NCI-H2107 treated with DMSO at 0.1 percent for 48 hours (cell line): ENCODE measurements around the gene RPS5.
"Not testable (repeated sequence)": the region's sequence is repeated elsewhere in the genome, so short reads cannot be mapped to it uniquely, and the experiment has no call there.

Experiments used
- DNase-seq: peaks from one replicate; lab custom pipeline; 2025; ENCODE audit not compliant: unreplicated experiment; lab: John Stamatoyannopoulos, UW

RPS5 gene

DNA sequence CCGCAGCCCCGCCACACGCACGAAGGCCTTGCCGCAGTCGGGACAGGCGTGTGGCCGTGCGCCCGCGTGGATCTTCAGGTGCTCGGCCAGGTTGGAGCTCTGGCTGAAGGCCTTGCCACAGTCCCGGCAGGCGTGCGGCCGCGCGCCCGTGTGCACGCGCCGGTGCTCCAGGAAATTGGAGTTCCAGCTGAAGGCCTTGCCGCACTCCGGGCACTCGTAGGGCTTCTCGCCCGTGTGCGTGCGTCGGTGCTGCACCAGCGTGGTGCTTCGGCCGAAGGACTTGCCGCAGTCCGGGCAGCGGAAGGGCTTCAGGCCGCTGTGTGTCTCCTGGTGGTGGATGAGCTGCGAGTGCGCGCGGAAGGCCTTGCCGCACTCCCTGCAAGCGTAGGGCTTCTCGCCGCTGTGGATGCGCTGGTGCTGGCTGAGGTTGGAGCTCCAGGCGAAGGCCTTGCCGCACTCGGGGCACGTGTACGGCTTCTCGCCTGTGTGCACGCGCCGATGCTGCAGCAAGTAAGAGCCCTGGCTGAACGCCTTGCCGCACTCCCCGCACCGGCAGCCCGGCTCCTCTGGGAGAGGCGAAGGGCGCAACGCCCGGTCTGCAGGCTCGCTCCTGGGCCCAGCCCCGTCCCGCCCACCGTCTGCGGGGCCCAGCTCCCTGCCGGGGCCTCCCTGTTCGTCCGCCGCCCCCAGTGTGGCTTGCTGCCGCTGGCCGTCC, 30.1 kb upstream of the RPS5 start:
- DNase-seq: no peak

DNA sequence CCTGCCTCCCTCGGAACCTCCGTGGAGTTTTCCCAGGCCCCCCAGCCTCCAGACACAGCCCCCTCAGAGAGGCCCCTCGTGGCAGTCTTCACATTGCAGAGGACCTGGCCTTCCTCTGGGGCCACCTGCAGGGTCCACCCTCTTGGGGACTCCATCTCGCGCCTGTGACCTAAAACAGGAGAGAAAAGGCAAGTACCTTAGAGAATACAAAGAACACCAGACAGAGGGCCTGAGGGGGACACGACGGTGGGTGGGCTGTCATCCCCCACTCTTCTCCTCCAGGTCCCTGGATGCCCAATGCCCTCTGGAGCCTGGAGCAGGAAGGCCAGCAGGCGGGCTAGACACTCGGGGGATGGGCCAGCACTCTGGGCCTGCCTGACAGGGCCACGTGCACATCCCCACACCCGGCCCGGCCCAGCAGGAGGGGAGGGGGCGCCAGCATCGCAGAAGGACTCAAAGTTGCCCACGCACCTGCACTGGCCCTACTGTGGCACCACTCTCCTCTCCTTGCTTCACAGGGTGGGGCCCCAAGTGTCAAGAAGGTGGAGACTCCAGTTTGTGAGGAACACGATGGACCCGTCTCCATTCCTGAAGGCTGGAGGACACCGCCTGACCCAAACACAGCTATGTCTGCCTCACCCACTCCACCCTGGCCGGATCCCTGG, 29.5 kb upstream of the RPS5 start:
- DNase-seq: no peak

DNA sequence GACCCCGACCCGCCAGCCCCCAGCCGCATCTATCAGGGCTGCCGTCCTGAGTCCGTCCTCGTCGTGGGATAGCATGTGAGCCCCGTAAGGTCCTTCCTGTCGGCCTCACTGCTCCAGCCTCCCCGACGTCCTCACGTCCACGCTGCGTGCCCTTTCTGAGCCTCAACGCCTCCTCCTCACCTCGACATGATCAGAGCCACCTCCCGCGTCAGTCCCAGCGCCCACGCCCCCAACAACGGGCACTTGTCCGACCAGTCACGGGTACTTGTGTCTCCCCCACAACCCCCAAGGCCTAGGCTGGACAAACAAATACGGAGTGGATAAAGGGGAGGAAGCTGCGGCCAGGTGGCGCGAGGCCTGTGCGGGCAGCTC, 25.2 kb upstream of the RPS5 start:
- DNase-seq: no peak

DNA sequence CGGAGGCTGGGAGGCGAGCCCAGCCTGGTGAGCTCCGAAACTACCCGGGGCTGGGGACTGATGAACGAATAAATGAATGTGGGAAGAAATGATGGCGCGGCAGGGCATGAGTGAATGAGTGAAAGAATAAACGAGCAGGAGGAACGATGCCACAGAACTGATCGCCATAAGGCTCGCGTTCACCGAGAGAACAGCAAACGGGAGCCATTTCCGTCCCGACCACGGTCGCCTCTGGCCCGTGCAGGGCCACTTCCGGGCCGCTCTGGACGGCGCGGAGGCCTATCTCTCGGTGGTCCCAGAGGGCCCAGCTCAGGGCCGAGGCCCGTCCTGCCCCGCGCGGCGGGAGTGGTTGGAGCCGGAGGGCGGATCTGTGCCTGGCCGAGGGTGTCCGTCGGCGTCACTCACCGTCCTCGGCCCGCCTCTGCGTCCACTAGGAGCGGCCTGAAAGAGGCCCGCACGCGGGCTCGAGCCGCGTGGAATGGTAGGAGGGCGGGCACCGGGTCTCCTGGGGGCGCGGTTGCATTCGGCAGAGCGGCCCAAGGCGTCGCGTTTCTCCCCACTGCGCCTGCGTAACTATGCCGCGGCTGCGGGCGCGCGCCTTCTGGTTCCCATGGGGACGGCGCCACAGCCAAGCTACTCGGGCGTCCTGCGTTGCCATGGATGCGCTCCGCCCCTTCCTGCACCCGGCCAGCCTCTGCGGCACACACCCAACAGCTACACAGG, 24.6 kb upstream of the RPS5 start, which contains the start of gene ZNF497:
ZNF497 (minus strand) TSS at position 480 of the 723 bp plus-strand sequence. CDS start 5,116 bp downstream, outside the sequence.
- peak; percentile 79 for DNase-seq

DNA sequence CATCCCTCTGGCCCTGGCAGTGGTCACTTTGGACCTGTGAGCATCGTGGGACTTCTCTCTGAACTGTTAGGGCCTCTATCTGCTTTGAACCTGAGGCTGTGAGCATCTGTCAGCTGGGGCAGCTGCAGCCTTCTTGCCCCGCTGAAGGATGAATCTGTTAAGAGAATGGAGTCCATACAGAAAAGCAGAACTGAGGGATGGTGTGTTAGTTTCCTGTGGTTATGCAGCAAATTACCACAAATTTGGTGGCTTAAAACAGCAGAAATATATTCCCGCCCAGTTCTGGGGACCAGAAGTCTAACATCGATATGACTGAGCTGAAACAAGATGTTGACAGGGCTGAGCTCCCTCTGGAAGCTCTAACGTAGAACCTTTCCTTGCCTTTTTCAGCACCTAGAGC, 22.9 kb upstream of the RPS5 start:
- no peak for DNase-seq

DNA sequence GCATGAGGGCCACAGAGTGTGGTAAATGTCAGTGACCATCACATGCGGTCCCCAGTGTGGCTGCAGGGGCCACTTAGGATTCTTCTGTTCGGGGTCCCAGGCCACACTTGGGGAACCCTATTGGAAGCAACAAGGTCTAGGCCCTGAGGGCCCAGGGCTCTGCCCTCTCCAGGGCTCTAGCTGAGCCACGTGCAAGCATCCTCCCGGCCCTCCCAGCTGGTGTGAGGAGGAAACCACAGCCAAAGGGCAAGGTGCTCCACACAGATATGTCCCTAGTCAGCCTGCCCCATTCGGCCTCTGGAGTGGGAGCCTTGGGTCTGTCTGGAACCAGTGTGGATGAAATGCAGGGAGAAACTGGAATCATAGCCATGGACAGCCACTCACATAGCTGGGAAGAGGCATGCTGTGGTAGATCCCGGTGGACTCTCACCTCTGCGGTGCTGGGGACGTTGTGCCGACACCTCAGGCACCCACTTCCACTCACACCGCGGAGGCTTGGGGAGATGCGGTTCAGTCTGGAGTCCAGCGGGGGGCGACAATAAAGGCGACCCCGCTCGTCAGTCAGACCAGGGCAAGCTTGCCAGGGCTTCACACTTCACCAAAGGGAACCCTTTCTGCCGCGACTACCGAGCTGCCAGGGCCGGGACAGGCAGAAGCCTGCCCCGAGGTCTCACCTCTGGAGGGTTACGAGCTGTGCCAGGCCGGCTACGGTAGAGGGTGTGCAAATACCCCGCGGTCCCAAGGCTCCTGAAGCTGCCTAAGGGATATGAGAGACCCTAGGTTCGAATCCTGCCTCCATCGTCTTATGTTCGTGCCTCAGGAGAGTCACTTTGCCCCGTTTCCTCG, 20.3 kb upstream of the RPS5 start:
- DNase-seq: no peak

DNA sequence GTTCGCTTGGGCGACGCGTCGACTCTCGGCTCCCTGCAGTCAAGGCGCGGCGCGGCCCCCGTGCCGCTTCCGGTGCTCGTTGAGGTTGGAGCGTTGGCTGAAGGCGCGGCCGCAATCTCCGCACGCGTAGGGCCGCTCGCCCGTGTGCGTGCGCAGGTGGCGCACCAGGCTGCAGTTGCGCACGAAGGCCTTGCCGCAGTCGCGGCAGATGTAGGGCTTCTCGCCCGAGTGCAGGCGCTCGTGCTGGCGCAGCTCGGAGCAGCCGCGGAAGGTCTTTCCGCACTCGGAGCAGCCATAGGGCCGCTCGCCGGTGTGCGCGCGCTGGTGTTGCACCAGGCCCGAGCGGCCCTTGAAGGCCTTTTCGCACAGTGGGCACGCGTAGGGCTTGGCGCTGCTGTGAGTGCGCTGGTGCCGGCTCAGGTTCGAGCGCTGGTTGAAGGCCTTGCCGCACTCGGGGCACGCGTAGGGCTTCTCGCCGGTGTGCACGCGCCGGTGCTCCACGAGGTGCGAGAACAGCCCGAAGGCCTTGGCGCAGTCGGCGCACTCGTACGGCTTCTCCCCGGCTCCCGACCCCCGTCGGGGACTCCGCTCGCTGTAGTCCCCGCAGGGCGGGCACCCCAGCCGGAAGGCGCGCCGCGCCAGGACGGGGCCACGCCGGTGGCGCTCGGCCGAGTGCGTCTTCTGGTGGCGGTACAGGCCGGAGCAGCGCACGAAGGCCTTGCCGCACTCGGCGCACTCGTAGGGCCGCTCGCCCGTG, 19.2 kb upstream of the RPS5 start:
- no peak for DNase-seq

DNA sequence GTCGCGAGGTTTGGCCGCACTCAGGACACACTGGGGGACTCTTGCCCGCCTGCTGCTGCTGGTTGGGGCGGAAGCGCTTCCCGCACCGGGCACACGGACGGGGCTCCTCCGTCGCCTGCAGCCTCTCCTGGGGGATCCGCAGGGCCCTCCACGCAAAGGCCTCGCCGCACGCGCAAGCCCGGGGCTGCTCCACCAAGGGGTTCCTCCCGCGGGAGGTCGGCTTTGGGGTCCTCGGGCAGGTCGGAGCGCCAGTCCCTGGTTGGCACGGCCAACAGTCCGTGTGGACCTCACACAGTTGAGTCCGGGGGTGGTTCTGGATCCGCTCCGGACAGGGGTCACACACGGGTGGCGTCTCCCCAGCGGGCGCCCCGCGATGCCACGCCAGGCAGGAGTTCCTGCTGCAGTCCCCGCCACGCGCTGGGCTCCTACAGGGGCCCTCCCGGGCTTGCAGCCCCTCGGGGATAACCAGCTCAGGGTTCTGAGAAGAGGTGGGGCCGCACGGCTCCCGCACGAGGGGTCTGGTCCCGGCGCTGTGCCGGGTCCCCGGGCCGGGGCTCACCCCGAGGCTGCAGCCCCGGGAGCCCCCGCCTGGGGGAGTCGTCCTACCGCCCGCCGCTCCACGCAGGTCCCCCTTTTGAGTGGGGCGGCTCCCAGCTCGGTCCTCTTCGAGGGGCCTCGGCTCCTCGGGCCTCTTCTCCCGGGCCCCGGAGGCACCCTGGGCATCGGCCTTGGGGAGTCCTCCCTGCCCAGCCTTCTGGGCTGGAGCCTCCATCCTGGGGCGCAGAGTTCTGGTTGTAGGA, 18.3 kb upstream of the RPS5 start:
- no peak for DNase-seq

DNA sequence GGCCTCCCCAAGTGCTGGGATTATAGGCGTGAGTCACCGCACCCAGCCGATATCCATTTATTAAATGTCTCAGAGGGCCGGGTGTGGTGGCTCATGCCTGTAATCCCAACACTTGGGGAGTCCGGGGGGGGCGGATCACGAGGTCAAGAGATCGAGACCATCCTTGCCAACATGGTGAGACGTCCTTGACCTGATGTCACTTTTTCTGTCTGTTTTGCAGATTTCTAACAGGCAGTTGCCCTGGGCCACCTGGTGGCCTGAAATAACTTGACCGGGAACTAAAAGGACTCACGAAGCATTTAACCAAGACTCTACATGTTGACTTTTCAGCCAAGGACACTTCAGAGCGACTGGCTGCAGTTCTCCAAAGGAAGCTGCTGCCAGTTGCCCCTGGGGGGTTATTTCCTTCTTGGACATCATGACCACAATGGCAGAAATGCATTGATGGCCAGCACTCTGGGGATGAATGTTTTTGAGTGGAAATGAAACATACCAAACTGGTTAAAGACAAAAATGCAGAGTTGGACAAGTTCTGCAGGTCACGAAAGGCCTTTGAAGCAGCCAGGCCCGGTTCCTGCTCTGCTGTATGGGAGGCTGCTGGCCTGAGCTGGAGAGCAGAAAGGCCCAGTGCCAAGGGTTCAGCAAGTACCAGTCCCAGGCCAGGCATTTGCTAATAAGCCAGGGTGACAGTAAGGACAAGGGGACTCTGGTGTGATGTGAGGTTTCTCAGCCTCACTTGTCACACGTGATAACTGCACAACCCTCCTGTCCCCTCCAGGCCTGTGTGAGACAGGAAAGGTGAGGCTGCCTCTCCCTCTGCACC, 14.5 kb upstream of the RPS5 start:
- no peak for DNase-seq

DNA sequence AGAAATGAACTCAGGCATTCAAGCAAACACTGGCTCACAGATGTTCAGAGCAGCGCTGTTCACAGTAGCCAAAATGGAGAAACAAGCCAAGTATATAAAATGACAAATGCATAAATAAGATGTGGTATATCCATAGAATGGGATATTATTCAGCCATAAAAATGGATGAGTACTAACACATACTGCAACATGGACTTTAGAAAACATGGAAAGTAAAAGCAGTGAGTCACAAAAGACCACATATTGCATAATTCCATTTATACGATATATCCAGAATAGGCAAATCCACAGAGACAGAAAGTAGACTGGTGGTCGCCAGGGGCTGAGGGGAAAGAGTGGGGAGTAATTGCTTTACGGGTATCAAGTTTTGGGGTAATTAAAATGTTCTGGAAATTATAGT, 12.9 kb upstream of the RPS5 start:
- DNase-seq: no peak

DNA sequence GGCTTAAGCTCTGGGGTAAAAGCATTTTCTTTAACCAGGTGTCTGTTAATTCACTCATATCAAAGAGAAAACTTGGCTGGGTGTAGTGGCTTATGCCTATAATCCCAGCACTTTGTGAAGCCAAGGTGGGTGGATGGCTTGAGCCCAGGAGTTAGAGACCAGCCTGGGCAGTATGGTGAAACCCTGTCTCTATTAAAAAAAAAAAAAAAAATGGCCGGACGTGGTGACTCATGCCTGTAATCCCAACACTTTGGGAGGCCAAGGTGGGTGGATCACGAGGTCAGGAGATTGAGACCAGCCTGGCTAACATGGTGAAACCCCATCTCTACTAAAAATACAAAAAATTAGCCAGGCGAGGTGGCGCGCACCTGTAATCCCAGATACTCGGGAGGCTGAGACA, 10.3 kb upstream of the RPS5 start:
- not testable (repeated sequence) for DNase-seq

DNA sequence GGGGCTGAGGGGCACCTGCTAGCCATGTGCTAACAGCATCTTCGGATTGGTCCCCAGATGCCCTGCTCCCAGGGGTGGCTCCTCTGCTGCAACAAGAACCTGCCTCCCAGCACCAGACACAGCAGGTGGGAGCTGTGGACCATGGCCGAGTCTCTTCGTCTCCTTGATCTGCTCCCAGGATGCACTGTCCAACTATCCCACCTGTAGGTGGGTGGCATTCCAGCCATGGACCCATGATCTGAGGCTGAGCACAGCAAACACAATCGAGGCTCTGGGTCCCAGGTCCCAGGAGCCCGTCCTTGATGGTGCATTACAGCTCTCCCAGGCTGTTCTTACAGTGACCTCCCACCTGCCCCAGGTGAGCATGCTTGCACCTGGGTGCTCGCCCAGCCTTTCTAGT, 7.8 kb upstream of the RPS5 start:
- DNase-seq: no peak

DNA sequence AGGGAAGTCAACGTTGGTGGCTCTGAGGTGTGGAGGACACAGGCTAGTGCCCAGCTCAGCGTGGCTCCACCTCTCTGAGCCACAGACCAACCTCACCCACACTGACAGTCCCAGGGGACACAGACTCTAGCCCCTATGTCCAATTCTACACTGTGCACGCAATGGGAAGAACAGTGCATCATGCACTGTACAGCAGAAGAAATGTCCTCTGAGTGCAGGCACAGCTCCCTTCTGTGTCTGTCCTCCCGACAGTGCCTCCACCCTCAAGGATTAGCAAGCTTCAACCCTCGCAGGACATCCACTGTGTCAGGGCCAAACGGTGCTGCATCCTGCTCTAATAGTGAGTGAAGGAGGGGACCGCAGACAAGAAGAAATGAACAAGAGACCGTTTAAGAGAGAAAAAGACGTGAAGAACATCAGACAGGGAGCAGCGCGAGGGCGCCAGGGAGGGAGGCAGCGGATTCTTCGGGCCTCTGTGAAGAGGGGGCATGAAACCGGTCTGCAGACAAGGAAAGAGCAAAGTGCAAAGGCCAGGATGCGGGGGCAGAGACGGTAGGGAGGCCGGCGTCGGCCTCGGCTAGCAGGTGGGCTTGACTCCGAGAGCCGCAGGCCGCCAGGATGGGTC, 6.9 kb upstream of the RPS5 start:
- DNase-seq: peak; percentile 45

DNA sequence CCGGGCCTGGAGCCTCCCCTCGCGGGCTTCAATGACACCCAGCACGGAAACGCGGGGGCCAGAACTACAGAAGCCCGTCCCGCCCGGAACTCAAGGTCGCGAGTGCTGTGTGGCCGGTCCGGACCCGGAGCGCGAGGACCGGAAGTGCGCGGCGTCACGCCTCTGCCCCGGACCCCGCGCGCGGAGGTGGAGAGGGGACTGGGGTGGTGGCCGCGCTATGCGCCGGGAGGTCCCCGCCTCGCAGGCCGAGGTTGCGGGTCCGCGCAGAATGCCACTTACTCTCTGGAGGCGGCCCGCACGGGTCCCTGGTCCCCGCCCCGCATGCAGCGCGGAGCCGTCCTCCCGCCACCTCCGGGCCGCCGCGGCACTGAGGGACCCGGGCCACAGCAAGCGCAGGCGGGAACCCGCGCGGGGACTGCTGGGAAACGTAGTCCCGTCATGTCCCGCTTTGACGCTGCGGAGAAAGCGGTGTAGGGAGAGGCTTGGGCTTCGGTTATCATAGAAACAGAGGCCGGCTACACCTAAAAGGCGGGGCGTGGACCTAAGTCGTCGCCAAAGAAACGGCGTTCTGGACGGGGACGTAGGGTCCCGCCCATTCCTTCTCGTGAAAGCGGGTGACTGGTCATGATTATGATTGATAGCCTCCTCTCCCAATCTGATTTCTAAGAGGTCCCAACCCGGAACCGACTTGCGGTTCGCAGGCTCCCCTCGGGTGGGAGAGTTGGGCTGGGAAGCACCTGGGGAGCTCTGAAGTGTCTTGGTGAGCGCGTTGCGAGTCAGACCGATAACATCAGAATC, 6.2 kb upstream of the RPS5 start, which contains the start of gene ZNF837:
ZNF837 (minus strand) TSS at position 369 of the 798 bp plus-strand sequence. CDS start 11,698 bp downstream, outside the sequence.
- peak; percentile 98 for DNase-seq

DNA sequence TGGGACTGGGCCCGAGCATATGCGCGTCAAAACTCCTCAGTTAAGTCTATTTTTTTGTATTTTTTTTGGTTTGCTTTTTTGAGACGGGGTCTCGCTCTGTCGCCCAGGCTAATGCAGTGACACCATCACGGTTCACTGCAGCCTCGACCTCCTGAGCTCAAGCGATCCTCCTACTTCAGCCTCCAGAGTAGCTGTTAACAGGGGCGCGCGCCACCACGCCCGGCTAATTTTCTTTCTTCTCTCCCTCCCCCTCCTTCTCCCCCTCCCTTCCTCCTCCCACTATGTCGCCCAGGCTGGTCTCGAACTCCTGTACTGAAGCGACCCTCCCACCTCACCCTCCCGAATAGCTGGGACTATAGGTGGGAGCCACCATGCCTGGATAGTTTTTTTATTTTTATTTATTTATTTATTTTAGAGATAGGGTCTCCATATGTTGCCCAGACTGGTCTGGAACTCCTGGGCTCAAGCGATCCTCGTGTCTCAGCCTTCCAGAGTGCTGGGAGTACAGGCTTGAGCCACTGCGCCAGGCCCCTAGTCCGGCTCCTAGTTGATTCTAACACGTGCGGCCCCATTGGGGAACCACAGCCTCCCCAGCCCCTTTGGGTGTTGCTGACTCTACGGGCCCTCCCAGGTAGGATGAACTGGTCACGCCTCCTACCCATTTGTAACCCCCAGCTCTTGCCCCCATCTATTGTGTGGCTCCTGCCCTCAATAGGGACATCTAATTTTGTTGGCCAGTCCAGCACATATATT, 5.4 kb upstream of the RPS5 start:
- no peak for DNase-seq

DNA sequence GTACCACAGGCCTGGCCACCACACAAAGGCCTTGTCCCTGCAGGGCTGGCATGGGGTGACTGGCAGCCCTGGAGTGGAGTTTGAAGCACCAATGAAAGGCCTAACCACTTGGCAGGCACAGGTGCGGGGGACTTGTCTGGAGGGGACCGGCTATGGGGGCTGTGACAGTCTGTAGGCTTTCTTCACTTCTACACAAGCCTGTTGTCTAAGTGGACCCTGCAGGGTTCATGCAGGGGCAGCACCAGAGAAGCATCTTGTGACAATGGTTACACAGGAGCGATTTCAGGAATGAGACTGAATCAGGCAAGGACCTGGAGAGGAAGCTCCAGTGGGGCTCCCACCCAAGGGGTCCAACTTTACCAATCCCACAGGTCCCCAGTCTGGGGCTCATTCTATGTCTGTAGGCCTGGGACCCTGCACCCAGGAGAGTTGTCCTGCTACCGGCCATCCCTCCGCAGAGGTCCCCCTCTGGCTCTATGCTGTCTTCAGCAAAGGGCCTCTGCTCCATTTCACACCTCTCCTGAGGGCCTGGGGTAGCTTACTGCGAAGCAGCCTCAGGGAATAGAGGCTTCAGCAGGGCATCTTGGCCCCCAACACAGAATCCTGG, 4.0 kb upstream of the RPS5 start:
- DNase-seq: no peak
